DMS 273 (cell line): ENCODE results near the gene KCNK2.

ENCODE experiments used
- DNase-seq: peaks from one replicate; lab custom pipeline; 2025; ENCODE audit not compliant: unreplicated experiment; lab: John Stamatoyannopoulos, UW

The KCNK2 gene

GRCh38 chr1:215082532-215083382, at the start of gene KCNK2:
TSS of gene KCNK2 (plus strand) at chr1:215082737. CDS start at chr1:215083386, 649 bp downstream.
- DNase-seq: peak; percentile 82

- DNase-seq: no peak
Measured at GRCh38 chr1:215032911-215033526, 49.5 kb upstream of the KCNK2 start.

- no peak for DNase-seq
Measured at GRCh38 chr1:215040190-215040589, 42.3 kb upstream of the KCNK2 start.

- DNase-seq: no peak
Measured at GRCh38 chr1:215043401-215043800, 39.1 kb upstream of the KCNK2 start.

GRCh38 chr1:215044151-215044550, 38.4 kb upstream of the KCNK2 start:
- DNase-seq: no peak

- no peak for DNase-seq
Measured at GRCh38 chr1:215045698-215046308, 36.7 kb upstream of the KCNK2 start.

- no peak for DNase-seq
Measured at GRCh38 chr1:215052256-215053015, 30.1 kb upstream of the KCNK2 start.

GRCh38 chr1:215054266-215054665, 28.3 kb upstream of the KCNK2 start:
- no peak for DNase-seq

- no peak for DNase-seq
Measured at GRCh38 chr1:215055281-215055935, 27.1 kb upstream of the KCNK2 start.

GRCh38 chr1:215056584-215056983, 26.0 kb upstream of the KCNK2 start:
- no peak for DNase-seq

GRCh38 chr1:215059947-215060346, 22.6 kb upstream of the KCNK2 start:
- no peak for DNase-seq

GRCh38 chr1:215064327-215064726, 18.2 kb upstream of the KCNK2 start:
- DNase-seq: no peak

GRCh38 chr1:215071078-215071477, 11.5 kb upstream of the KCNK2 start:
- no peak for DNase-seq

GRCh38 chr1:215076322-215076721, 6.2 kb upstream of the KCNK2 start:
- peak; percentile 55 for DNase-seq

- DNase-seq: peak; percentile 21
Measured at GRCh38 chr1:215079456-215079855, 3.1 kb upstream of the KCNK2 start.

- DNase-seq: no peak
Measured at GRCh38 chr1:215081661-215082531, 641 bp upstream of the KCNK2 start.

GRCh38 chr1:215083383-215083961, 935 bp downstream of the KCNK2 start:
- peak; percentile 74 for DNase-seq

GRCh38 chr1:215084621-215085020, 2.1 kb downstream of the KCNK2 start:
- DNase-seq: peak; percentile 30

- DNase-seq: no peak
Measured at GRCh38 chr1:215087603-215088002, 5.1 kb downstream of the KCNK2 start.
